Calu3 (cell line): ENCODE data around the gene FN3KRP. TPM values are rescaled to one million over a fixed set of nuclear protein-coding genes. Genes with fewer than 3 reads are reported as not detected.

Experiments
- BruUV-seq: library from RNA; stranded (reverse); fragments of 400-500 nt; replicated peaks from 2 replicates; lab custom pipeline; 2021; lab: Mats Ljungman, UMichigan
- CTCF ChIA-PET: fragments of 300-600 bp; sonication (Branson Sonifier 250); formaldehyde crosslinking; loops from one replicate; lab custom pipeline; 2022; ENCODE audit warnings: antibody characterized with exemption; lab: Charles Lee
- DNase-seq: peaks from one replicate; pipeline ENCODE4 v3.0.0; 2022
- H3K27ac Mint-ChIP-seq: one replicate; pipeline ENCODE4 v1.8.0; 2022; ENCODE audit warnings: mixed read lengths; ENCODE audit not compliant: unreplicated experiment
- H3K27me3 Mint-ChIP-seq: one replicate; pipeline ENCODE4 v1.8.0; 2022; ENCODE audit warnings: mixed read lengths; ENCODE audit not compliant: unreplicated experiment
- H3K36me3 Mint-ChIP-seq: one replicate; pipeline ENCODE4 v1.8.0; 2022; ENCODE audit warnings: mild to moderate bottlenecking, moderate library complexity, mixed read lengths; ENCODE audit not compliant: insufficient read depth, unreplicated experiment
- H3K4me1 Mint-ChIP-seq: one replicate; pipeline ENCODE4 v1.8.0; 2022; ENCODE audit warnings: mild to moderate bottlenecking, low read depth, mixed read lengths; ENCODE audit not compliant: unreplicated experiment
- H3K4me3 Mint-ChIP-seq: one replicate; pipeline ENCODE4 v1.8.0; 2022; ENCODE audit warnings: mild to moderate bottlenecking, low read depth, moderate library complexity, mixed read lengths; ENCODE audit not compliant: unreplicated experiment
- H3K9me3 Mint-ChIP-seq: one replicate; pipeline ENCODE4 v1.8.0; 2022; ENCODE audit warnings: low read depth, mixed read lengths; ENCODE audit not compliant: unreplicated experiment
- intact Hi-C: fragments of 100-400 bp; cut with micrococcal nuclease; formaldehyde crosslinking; loops from one replicate; pipeline ENCODE4 v1.10.0; 2022; ENCODE audit not compliant: unreplicated experiment
- total RNA-seq: library from RNA; stranded (reverse); gene quantifications from 2 replicates; pipeline ENCODE4 v1.2.3, GENCODE V29; 2022
- TF ChIP-seq, protein P1 (sequence below): fragments of 200-600 bp; IDR thresholded peaks from one replicate; pipeline ENCODE4 v1.8.0; 2022; ENCODE audit warnings: antibody characterized with exemption; ENCODE audit not compliant: unreplicated experiment

Gene FN3KRP
- total RNA-seq, 1 experiment from 2014 or later: 49.9 TPM

DNA sequence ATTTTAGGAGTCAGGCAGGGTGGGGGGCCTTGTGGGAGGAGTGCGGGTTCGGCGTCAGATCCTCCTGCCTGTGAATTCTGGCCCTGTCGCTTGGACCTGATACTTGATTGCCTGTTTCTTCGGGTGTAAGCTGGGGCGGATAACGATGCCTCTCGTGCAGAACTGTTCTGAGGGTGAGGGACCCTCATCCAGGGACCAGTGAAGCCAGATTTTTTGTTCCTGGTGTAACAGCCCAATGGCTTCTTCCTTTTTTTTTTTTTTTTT, 36.6 kb downstream of the FN3KRP start:
- CTCF ChIA-PET: no interaction called here
- BruUV-seq: TSS peak; percentile 34
- Mint-ChIP-seq H3K4me1 (peaks cover 20% of the 10 kb centered on the region), H3K36me3 (peaks cover 54% of the 10 kb centered on the region), H3K27me3 (no peaks in the 10 kb centered on the region), H3K4me3 (peak overlapping the region; percentile 91), H3K27ac (no peak overlapping the region), H3K9me3 (no peaks in the 10 kb centered on the region)
- intact Hi-C loops: no loop called here
- TF ChIP-seq, protein P1, sequence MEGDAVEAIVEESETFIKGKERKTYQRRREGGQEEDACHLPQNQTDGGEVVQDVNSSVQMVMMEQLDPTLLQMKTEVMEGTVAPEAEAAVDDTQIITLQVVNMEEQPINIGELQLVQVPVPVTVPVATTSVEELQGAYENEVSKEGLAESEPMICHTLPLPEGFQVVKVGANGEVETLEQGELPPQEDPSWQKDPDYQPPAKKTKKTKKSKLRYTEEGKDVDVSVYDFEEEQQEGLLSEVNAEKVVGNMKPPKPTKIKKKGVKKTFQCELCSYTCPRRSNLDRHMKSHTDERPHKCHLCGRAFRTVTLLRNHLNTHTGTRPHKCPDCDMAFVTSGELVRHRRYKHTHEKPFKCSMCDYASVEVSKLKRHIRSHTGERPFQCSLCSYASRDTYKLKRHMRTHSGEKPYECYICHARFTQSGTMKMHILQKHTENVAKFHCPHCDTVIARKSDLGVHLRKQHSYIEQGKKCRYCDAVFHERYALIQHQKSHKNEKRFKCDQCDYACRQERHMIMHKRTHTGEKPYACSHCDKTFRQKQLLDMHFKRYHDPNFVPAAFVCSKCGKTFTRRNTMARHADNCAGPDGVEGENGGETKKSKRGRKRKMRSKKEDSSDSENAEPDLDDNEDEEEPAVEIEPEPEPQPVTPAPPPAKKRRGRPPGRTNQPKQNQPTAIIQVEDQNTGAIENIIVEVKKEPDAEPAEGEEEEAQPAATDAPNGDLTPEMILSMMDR: no peak
- no peak for DNase-seq

DNA sequence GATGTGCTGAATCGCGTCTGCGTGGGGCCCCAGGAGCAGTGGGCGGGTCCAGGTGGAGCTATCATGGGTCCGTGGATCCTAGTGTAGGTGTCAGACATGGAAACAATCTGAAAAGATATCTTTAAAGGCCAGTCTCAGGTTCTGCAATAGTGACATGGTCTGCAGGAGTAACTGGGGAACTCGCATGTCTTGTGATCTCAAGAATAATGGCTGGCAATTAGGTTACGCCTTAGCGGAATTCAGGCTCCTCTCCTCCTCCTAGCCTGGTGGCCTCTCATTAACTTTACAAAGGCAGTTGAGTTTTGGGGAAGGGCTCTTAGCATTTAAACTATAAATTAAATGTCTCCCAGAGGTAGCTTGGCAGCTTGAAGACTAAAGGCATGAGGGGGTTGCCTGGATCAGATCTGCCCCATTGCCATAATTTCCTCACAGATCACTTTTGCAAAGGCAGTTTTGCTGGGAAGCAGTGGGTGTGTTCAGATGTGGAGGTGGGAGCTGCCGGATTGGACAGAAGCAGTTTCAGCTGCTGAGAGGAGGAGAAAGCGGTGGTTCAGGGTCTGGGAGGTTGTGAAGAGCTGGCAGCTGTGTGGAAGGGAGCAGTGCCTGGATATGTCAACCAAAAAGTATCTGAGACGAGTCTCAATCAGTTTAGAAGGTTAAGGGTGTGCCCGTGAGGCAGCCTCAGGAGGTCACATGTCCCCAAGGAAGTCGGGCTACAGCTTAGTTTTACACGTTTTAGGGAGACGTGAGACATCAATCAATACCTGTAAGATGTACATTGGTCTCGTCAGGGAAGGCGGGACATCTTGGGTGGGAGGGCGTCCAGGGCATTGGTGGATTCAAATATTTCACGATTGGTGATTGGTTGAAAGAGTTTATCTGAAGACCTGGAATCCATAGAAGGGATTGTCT, 38.0 kb downstream of the FN3KRP start:
- Mint-ChIP-seq H3K4me3 (peak overlapping the region; percentile 24), H3K36me3 (peaks cover 49% of the 10 kb centered on the region), H3K9me3 (no peaks in the 10 kb centered on the region), H3K4me1 (peaks cover 20% of the 10 kb centered on the region), H3K27ac (peak overlapping the region; percentile 60), H3K27me3 (no peaks in the 10 kb centered on the region)
- CTCF ChIA-PET: interaction anchor here (1.1 kb wide), 1 partner anchor 42 kb away, joined by 3 read pairs; no protein-coding TSS in a partner anchor
- intact Hi-C loops: no loop called here
- TF ChIP-seq, protein P1: no peak
- TSS peak; percentile 18 for BruUV-seq
- peak; percentile 64 for DNase-seq

DNA sequence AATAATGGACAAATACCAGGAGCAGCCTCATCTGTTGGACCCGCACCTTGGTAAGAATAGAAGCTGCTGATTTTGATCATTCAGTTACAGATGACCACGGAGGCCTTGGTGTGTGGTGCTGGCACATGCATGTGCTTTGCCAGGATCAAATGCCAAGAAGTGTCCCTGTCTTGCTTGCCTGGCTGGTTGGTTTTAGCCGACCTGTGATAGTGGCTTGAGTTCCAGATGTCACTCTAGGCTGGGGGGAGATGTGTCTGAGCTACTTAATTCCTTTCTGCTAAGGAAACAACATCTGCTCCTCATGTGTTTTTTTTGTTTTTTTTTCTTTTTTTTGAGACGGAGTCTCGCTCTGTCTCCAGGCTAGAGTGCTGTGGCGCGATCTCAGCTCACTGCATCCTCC, 39.7 kb downstream of the FN3KRP start:
- BruUV-seq: no TSS peak

DNA sequence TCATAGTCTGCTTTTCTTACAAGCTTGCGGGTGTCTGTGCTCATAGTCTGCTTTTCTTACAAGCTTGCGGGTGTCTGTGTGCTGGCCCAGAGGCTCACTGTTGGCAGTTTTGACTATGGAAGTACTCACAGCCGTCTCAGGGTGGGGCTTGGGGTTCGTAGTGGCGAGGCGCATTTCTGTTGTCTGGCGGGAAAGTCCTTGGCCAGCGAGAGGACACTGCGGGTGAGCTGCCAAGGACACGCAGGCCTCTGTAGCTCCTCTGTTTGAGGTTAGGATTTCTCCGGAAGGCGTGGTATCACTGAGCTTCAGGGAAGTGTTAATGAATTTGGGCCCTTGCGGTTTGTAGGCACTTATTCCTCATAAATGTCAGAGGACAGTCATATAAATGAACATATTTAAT, 48.9 kb downstream of the FN3KRP start:
- no peaks in the 10 kb centered on the region for H3K9me3 Mint-ChIP-seq
- H3K27me3 Mint-ChIP-seq: no peaks in the 10 kb centered on the region
- H3K36me3 Mint-ChIP-seq: peaks cover 31% of the 10 kb centered on the region
- H3K4me1 Mint-ChIP-seq: no peaks in the 10 kb centered on the region
- DNase-seq: no peak
- no peak overlapping the region for H3K4me3 Mint-ChIP-seq
- TF ChIP-seq, protein P1: no peak
- intact Hi-C loops: loop anchor here (5.0 kb wide), 1 partner anchor 98 kb away; no protein-coding TSS in a partner anchor
- no peak overlapping the region for H3K27ac Mint-ChIP-seq
- CTCF ChIA-PET: interaction anchor here (1.5 kb wide), 1 partner anchor 97 kb away, joined by 7 read pairs; no protein-coding TSS in a partner anchor
- no TSS peak for BruUV-seq

More for the DNA sequence above, 39.7 kb downstream of the FN3KRP start:
- CTCF ChIA-PET: interaction anchor here (0.6 to 0.9 kb wide), 3 partner anchors 35 to 196 kb away, joined by 3 to 4 read pairs (median 3); no protein-coding TSS in a partner anchor
- H3K4me1 Mint-ChIP-seq: peaks cover 20% of the 10 kb centered on the region
- H3K27ac Mint-ChIP-seq: no peak overlapping the region
- intact Hi-C loops: no loop called here
- DNase-seq: no peak
- H3K9me3 Mint-ChIP-seq: no peaks in the 10 kb centered on the region
- TF ChIP-seq, protein P1: no peak
- no peak overlapping the region for H3K4me3 Mint-ChIP-seq
- H3K36me3 Mint-ChIP-seq: peaks cover 41% of the 10 kb centered on the region
- no peaks in the 10 kb centered on the region for H3K27me3 Mint-ChIP-seq
